RWPE2 (cell line): ENCODE measurements around the gene MRPS5.
A peak's percentile ranks its signal among the peaks of the same experiment; 100 is the strongest.

Experiments
- ATAC-seq: fragments of 200-7000 bp; cut with Tn5 transposase; 3 replicates; pipeline ENCODE4 v1.9.1; 2021; ENCODE audit warnings: low read depth
- DNase-seq: peaks from one replicate; pipeline ENCODE4 v3.0.0-alpha.2; 2020; ENCODE audit warnings: low spot score
- H3K27ac ChIP-seq: fragments of 450-650 bp; 2 replicates; pipeline ENCODE4 v1.5.1; 2017; ENCODE audit warnings: mild to moderate bottlenecking; ENCODE audit not compliant: poor library complexity, severe bottlenecking
- H3K27me3 ChIP-seq: fragments of 250-450 bp; sonication (Bioruptor Pico); 2 replicates; pipeline ENCODE4 v1.5.1; 2021; ENCODE audit warnings: mild to moderate bottlenecking, moderate library complexity; ENCODE audit not compliant: insufficient read depth, poor library complexity, severe bottlenecking
- H3K36me3 ChIP-seq: fragments of 250-450 bp; sonication (Bioruptor Pico); 2 replicates; pipeline ENCODE4 v1.5.1; 2020; ENCODE audit warnings: low read depth, mild to moderate bottlenecking, moderate library complexity
- H3K4me1 ChIP-seq: fragments of 250-450 bp; sonication (Bioruptor Pico); 2 replicates; pipeline ENCODE4 v1.5.1; 2021; ENCODE audit warnings: mild to moderate bottlenecking, moderate library complexity; ENCODE audit not compliant: insufficient read depth, poor library complexity, severe bottlenecking
- H3K4me3 ChIP-seq: fragments of 250-450 bp; sonication (Bioruptor Pico); 2 replicates; pipeline ENCODE4 v1.5.1; 2021; ENCODE audit warnings: mild to moderate bottlenecking, moderate library complexity; ENCODE audit not compliant: severe bottlenecking
- H3K9me3 ChIP-seq: fragments of 250-450 bp; sonication (Bioruptor Pico); 2 replicates; pipeline ENCODE4 v1.5.1; 2021; ENCODE audit warnings: mild to moderate bottlenecking, moderate library complexity; ENCODE audit not compliant: severe bottlenecking
- TF ChIP-seq, protein P1 (sequence below): fragments of 450-650 bp; IDR thresholded peaks from one replicate; pipeline ENCODE4 v1.5.1; 2017; ENCODE audit warnings: mild to moderate bottlenecking, moderate library complexity; ENCODE audit not compliant: poor library complexity, severe bottlenecking

Gene MRPS5

DNA sequence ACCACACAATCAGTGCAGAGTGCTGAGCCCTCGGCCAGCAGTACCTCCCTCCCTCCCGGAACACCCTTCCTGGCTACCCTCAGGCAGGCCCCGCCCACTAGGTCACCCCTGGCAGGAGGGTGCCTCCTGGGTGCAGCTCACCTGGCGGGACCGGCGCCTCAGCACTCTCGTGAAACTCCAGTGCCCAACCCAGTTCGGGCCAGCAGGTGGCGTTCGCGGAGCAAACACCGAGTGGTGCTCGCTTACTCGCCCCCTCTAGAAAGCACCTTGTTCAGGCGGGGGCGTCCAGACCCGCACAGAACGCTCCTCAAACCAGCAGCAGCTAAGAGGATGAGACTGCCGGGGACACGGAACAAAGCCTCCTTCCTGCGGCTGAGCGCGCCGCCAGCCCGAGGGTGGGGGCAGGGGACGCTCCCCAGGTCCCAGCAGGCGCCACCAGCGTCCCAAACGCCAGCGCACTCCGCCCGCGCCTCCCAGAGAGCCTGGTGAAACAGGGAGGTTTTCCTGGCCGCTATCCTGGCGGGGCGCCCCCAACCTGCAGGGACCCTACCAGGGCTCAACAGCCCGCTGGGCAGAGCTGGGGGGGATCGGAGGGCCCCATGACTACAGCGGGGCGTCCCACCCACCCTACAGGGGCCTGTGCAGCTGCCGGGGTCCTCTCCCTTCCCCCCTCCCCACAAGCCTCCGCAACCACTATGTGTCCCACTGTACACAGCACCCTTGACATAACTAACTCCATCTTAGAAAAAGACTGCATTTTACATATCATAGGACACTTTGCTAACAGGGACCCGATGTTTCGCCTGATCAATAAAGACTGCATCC lies 44.7 kb downstream of the MRPS5 start:
- H3K36me3 ChIP-seq: no peaks in the 10 kb centered on the region
- H3K9me3 ChIP-seq: no peaks in the 10 kb centered on the region
- H3K4me1 ChIP-seq: no peaks in the 10 kb centered on the region
- TF ChIP-seq, protein P1, sequence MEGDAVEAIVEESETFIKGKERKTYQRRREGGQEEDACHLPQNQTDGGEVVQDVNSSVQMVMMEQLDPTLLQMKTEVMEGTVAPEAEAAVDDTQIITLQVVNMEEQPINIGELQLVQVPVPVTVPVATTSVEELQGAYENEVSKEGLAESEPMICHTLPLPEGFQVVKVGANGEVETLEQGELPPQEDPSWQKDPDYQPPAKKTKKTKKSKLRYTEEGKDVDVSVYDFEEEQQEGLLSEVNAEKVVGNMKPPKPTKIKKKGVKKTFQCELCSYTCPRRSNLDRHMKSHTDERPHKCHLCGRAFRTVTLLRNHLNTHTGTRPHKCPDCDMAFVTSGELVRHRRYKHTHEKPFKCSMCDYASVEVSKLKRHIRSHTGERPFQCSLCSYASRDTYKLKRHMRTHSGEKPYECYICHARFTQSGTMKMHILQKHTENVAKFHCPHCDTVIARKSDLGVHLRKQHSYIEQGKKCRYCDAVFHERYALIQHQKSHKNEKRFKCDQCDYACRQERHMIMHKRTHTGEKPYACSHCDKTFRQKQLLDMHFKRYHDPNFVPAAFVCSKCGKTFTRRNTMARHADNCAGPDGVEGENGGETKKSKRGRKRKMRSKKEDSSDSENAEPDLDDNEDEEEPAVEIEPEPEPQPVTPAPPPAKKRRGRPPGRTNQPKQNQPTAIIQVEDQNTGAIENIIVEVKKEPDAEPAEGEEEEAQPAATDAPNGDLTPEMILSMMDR: peak; percentile 88
- no peak overlapping the region for H3K27ac ChIP-seq
- H3K4me3 ChIP-seq: peak overlapping the region; percentile 39
- DNase-seq: peak; percentile 82
- H3K27me3 ChIP-seq: no peaks in the 10 kb centered on the region
- peak; percentile 89 for ATAC-seq

DNA sequence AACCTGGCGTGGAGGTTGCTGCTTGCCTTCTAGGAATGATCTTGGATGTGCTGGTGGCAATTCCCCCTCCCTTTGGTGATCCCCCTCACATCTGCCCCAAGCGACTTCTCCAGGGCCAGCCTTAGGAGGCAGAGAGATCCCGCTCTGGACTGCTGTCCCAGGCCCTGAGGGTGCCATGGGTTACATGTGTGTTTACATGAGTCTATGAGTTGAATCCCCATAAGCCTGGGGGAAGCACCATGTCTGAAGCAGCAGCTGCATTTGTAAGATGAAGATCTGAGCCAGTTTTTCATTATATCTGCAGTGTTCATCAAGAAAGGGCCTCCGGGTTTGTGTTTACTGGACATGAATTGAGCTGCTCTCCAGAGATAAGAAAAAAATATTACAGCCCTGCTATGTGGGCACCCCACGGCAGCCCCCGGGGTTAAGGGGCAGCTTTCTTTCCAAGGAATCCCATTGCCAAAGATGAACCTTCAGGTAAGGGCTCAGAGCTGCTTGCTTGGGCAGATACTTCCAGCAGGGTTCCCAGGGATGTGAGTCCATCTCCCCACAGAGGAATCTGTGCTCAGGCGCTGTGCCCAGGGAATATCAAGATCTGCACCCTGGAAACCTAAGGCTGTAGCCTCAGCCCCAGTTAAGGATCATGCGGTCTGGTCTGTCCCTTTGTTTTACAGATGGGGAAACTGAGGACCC lies 46.0 kb downstream of the MRPS5 start:
- H3K4me1 ChIP-seq: no peaks in the 10 kb centered on the region
- no peak for DNase-seq
- no peaks in the 10 kb centered on the region for H3K36me3 ChIP-seq
- TF ChIP-seq, protein P1: no peak
- no peak overlapping the region for H3K4me3 ChIP-seq
- no peak for ATAC-seq
- no peaks in the 10 kb centered on the region for H3K27me3 ChIP-seq
- H3K27ac ChIP-seq: no peak overlapping the region
- H3K9me3 ChIP-seq: no peaks in the 10 kb centered on the region

DNA sequence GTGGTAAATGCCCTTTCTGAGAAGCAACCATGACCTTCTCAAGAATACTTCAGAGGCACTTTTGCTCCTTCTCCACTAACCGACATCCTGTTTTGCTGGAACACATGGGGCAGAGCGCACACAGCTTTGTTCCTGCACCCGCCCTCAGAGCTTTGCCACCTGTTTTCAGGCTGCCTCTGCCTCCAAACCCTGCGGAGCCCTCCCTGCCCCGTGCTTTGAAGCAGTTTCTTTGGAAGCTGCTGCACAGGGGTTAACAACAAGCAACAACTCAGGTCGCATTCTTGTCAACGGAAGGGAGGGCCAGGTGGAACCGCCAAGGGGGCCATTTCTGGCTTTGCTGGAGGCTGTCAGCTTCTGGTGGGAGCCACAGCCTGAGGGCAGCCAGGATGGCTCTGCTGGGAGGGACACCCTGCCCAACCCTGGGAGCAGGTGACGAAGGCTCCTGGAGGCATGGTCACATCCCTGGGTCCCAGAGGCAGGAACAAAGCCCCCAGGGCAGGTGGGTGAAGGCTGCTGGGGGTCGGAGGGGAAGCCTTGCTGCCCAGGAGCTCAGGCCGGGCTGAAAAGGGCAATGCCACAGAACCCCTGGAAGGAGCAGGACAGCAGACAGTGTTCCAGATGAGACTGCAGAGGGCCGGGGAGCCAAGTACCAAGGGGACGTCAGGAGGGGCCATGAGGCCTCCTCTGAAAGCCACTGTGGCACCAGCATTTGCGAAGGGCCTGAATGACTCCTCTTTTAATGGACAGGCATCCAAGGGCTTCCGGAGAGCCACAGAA lies 46.8 kb downstream of the MRPS5 start:
- TF ChIP-seq, protein P1: no peak
- no peak overlapping the region for H3K27ac ChIP-seq
- H3K27me3 ChIP-seq: no peaks in the 10 kb centered on the region
- H3K36me3 ChIP-seq: no peaks in the 10 kb centered on the region
- H3K9me3 ChIP-seq: no peaks in the 10 kb centered on the region
- H3K4me3 ChIP-seq: no peak overlapping the region
- DNase-seq: no peak
- ATAC-seq: no peak
- no peaks in the 10 kb centered on the region for H3K4me1 ChIP-seq

DNA sequence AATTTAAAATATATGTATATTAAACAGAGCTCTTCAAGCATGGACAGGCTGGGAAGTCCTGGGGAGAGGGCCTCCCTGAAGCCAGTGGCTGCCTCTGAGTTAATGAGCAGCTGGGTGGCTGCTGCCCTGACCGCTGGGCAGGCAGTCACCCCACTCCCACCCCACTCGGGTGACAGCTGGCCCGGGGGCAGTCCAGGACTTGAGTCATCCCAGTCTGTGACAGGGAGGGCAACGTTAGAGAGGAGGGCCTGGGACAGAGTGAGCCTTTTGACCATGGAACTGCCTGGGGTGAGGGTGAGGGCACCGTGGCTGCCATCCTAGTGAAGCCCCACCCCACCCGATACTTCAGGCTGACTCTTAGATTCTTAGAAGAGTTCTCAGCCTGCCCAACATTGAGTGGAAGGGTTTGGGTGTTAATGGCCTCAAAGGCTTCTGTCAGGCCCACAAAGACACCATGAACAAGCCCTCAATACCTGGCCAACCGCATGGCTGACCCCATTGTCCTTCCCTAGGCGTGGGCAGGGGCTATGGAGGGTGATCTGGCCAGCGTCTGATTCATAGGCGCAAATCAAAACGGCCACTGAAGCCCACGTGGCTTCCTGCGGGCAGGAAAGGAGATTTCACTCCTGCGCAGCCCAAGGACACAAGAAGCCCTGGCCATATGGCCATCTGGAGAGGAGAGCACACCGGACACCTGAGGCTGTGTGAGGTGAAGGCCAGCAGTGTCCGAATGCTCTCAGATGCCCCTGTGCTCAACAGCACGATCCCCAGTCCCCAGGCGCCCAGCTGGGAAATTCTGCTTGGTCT lies 47.5 kb downstream of the MRPS5 start:
- Histone ChIP-seq H3K9me3 (no peaks in the 10 kb centered on the region), H3K27me3 (no peaks in the 10 kb centered on the region), H3K27ac (no peak overlapping the region), H3K36me3 (no peaks in the 10 kb centered on the region), H3K4me1 (no peaks in the 10 kb centered on the region), H3K4me3 (no peak overlapping the region)
- no peak for DNase-seq
- no peak for ATAC-seq
- TF ChIP-seq, protein P1: no peak
